ENCODE data around the gene KLF7.

Gene KLF7

DNA sequence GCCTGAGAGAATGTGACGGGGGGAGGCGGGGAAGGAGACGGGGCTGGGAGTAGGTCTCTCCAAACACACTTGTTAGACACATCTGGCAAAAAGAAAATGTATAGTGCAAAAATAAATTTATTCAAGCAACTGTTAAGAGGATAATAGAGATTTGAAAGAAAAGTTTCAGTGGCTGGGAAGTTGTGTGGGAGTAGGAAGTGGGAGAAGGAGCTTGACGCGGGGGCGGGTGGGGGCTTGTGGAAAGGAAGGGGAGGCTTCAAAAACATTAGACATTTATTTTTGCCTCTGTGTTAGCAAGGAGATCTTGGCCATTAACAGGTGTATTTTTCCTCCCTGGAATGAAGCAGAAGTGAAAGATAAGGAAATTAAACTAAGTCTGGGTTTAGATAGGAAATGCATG is 90.3 kb downstream of the KLF7 start:
- TF ChIP-seq CTCF (IDR thresholded peaks at IDR 0.05; ENCODE audit: low read depth, low read length), result no peak
- DNase-seq (ENCODE audit: extremely low read depth, low read depth), result no peak

DNA sequence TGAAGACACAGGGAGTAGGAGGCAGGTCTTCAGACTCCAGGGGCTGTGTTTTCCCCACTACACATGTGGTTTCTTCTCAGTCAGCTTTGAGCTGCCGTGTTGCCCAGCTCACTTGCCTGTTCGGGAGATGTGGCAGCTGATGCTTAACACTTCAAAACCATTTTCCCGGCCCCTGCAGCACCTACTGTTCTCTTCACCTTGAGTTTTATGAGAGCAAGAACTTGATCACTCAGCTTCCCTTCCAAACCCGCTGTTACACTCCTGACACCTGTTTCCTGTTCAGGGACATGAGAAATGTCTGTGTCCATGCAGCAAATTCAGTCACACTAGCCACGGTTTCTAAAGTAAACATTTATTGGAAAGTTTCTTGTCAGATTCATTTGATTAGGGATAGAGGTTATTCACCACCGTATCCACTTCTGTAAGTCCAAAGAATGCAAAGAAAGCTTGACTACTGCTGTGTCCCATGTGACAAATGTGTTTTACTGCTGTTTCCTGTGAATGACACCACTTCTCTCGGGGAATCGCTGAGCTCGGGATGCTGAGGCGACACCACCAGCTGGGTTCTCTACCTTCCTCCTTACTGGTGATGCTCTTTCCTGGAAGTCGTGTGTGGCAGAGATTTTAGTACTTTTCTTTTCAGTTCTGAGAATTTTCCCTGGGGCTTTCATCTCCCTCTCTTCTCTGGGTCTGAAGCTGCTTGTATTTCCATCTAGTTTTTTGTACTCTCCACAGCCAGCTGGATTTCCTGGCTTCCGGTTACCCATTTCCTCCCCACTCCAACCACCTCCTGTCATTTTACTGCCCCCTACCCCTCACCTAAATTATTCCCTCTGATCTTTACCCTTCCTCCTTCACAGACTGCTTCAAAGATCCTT is 91.7 kb downstream of the KLF7 start:
- TF ChIP-seq CTCF (IDR thresholded peaks at IDR 0.05; ENCODE audit: low read depth, low read length), result no peak
- no peak for DNase-seq (ENCODE audit: extremely low read depth, low read depth)

- TF ChIP-seq CTCF (IDR thresholded peaks at IDR 0.05; ENCODE audit: low read depth, low read length), result no peak
- DNase-seq (ENCODE audit: extremely low read depth, low read depth), result no peak
Measured at GRCh38 chr2:207073412-207073800, 92.3 kb downstream of the KLF7 start.

DNA sequence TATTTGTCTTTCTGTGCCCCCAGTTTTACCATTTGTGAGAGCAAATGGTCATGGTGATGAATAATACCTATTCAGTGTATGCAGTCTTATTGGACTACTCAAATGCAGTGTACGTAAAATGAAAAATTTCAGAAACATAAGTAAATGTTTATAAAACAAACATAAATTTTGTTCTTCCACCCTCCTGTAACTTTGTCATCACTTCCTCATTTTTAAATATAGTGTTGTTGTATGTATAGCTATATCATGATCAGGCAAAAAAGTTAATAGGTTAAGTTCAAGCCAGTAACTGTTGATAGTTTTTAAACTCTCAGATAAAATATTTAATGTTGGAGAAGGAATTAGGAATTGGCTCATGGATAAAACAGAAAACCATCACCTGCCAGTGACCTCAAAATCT is 93.2 kb downstream of the KLF7 start:
- DNase-seq (ENCODE audit: extremely low read depth, low read depth), result no peak
- no peak for TF ChIP-seq CTCF (IDR thresholded peaks at IDR 0.05; ENCODE audit: low read depth, low read length)

GRCh38 chr2:207071820-207072219 is 93.9 kb downstream of the KLF7 start:
- no peak for DNase-seq (ENCODE audit: extremely low read depth, low read depth)
- TF ChIP-seq CTCF (IDR thresholded peaks at IDR 0.05; ENCODE audit: low read depth, low read length), result no peak

DNA sequence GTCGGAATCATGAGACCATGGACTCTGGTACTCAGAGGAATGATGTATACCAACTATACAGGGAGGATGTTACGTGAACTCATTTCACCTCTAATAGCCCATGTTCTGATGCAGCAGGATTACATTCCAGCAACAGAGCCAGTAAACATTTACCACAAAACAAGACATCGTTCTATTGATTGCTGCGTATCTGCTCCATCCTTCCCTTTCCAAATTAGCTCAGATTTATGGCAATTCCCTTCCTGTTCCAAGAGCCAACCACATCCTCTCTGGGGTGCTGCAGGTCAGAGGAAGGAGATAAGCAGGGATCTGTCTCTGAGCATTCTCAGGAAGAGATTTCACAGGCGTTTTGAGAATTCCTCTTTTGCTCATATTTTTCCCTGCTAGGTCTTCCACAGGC is 98.3 kb downstream of the KLF7 start:
- DNase-seq (ENCODE audit: extremely low read depth, low read depth), result no peak
- TF ChIP-seq CTCF (IDR thresholded peaks at IDR 0.05; ENCODE audit: low read depth, low read length), result no peak

- no peak for TF ChIP-seq CTCF (IDR thresholded peaks at IDR 0.05; ENCODE audit: low read depth, low read length)
- DNase-seq (ENCODE audit: extremely low read depth, low read depth), result no peak
Measured at GRCh38 chr2:207066791-207067460, 98.8 kb downstream of the KLF7 start.

Measured in AG09319 (cell line).